IPS-20b (cell line): ENCODE results near the gene FZR1.

ENCODE experiments used
- H3K27ac ChIP-seq: one replicate; pipeline ENCODE4 v1.5.1; 2013; ENCODE audit warnings: low read length
- H3K27me3 ChIP-seq: 2 replicates; pipeline ENCODE4 v1.6.1; 2013; ENCODE audit warnings: mild to moderate bottlenecking, low read length, inconsistent platforms; ENCODE audit not compliant: insufficient read depth
- H3K36me3 ChIP-seq: 2 replicates; pipeline ENCODE4 v1.6.1; 2013; ENCODE audit warnings: low read depth, mild to moderate bottlenecking, inconsistent platforms, low read length, moderate library complexity; ENCODE audit not compliant: insufficient read depth
- H3K4me1 ChIP-seq: 2 replicates; pipeline ENCODE4 v1.6.1; 2013; ENCODE audit warnings: mild to moderate bottlenecking, control low read depth, inconsistent platforms, low read length, moderate library complexity; ENCODE audit not compliant: insufficient read depth
- H3K4me3 ChIP-seq: 2 replicates; pipeline ENCODE4 v1.5.1; 2013; ENCODE audit warnings: mild to moderate bottlenecking, low read length, inconsistent platforms
- H3K9ac ChIP-seq: 2 replicates; pipeline ENCODE4 v1.6.1; 2013; ENCODE audit warnings: low read depth, mild to moderate bottlenecking, inconsistent platforms, low read length, moderate library complexity
- H3K9me3 ChIP-seq: 2 replicates; pipeline ENCODE4 v1.6.1; 2013; ENCODE audit warnings: mild to moderate bottlenecking, low read depth, low read length, inconsistent platforms; ENCODE audit not compliant: insufficient read depth

FZR1 gene

GRCh38 chr19:3538258-3538929 is 32.3 kb downstream of the FZR1 start:
- no peaks in the 10 kb centered on the region for H3K27me3 ChIP-seq
- no peak overlapping the region for H3K4me3 ChIP-seq
- H3K9ac ChIP-seq = no peak overlapping the region
- no peaks in the 10 kb centered on the region for H3K4me1 ChIP-seq
- H3K27ac ChIP-seq = no peak overlapping the region
- H3K9me3 ChIP-seq = no peaks in the 10 kb centered on the region
- peaks cover 19% of the 10 kb centered on the region for H3K36me3 ChIP-seq

- no peak within 1 kb of the TSS for H3K27ac ChIP-seq
- H3K4me3 ChIP-seq = no peak within 1 kb of the TSS
- no peak within 1 kb of the TSS for H3K9ac ChIP-seq
- H3K27me3 ChIP-seq = no peaks in the 10 kb centered on the region
- H3K4me1 ChIP-seq = no peaks in the 10 kb centered on the region
- no peaks in the 10 kb centered on the region for H3K9me3 ChIP-seq
- peaks cover 16% of the 10 kb centered on the region; the same call in 1 of the 2 replicates for H3K36me3 ChIP-seq
Measured at GRCh38 chr19:3538965-3539755, 33.0 kb downstream of the FZR1 start, which contains the start of gene TEKTIP1. Gene TEKTIP1, plus strand, starts transcription at chr19:3539174. Its CDS starts 4 bp downstream, at chr19:3539178.

DNA sequence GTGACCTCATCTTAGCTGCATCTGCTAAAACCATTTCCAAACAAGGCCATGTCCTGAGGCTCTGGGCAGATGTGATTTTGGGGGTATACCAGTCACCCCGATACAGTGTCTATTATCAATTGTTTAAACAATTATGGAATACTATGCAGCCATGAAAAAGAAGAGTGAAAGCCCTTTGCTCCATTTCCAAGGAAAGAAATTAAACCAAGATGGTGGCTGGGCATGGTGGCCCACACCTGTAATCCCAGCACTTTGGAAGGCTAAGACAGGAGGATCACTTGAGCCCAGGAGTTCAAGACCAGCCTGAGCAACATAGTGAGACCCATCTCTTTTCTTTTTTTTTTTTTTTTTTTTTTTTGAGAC is 33.6 kb downstream of the FZR1 start:
- Histone ChIP-seq H3K27ac (no peak overlapping the region), H3K9me3 (no peaks in the 10 kb centered on the region), H3K4me1 (no peaks in the 10 kb centered on the region), H3K27me3 (no peaks in the 10 kb centered on the region), H3K36me3 (peaks cover 10% of the 10 kb centered on the region; the same call in 1 of the 2 replicates), H3K4me3 (no peak overlapping the region), H3K9ac (no peak overlapping the region)

DNA sequence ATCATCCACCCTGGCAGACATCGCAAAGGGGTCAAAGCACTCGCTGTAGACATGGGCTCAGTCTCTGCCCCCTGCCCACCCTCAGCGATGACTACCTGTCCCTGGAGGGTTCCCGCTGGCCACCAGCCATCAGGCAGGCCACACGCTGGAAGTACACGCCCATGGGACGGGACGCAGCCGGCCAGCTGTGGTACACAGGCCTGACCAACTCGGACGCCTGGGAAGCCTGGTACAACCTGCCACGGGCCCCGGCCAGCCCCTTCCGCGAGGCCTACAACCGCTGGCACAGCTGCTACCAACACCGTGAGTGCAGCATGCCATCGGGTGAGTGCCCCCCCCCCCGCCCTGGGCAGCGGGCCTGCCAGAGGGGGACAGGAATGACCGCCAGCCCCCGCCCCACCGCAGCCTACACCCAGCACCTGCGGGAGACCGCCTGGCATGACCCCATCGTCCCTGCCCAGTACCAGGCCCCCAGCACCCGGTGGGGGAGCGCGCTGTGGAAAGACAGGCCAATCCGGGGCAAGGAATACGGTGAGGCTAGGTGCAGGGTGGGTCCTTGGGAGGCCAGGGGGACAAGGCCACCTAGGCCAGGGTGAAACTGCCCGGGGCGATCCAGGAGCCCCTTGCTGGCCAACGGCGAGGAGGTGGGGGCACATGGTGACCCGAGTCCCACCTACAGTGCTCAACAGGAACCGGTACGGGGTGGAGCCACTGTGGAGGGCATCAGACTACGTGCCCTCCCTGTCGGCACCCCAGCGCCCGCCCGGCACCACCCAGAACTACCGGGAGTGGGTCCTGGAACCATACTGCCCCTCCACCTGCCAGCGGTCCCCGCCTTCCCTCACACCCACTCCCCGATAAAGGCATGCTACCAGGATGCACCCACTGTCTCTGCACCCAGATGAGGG is 37.3 kb downstream of the FZR1 start:
- Histone ChIP-seq H3K36me3 (no peaks in the 10 kb centered on the region), H3K9me3 (no peaks in the 10 kb centered on the region), H3K9ac (no peak overlapping the region), H3K27me3 (no peaks in the 10 kb centered on the region), H3K27ac (no peak overlapping the region), H3K4me3 (no peak overlapping the region), H3K4me1 (no peaks in the 10 kb centered on the region)

DNA sequence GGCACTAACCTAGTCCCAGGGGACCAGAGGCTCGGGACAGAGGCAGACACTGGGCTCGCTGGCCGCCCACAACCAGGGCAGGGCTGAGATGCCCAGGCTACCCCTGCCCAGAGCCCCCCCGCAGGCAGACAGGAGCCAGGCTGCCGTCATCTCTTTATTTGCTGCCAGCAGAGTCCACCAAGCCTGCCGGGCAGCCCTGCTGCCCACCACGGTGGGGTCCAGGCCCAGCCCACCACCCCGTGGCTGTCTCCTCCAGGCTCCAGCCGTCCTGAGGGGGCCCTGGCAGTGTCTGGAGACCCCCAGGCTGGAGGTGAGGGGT is 37.9 kb downstream of the FZR1 start:
- H3K9ac ChIP-seq = no peak overlapping the region
- H3K9me3 ChIP-seq = no peaks in the 10 kb centered on the region
- no peaks in the 10 kb centered on the region for H3K27me3 ChIP-seq
- H3K36me3 ChIP-seq = no peaks in the 10 kb centered on the region
- H3K4me3 ChIP-seq = no peak overlapping the region
- H3K4me1 ChIP-seq = no peaks in the 10 kb centered on the region
- H3K27ac ChIP-seq = no peak overlapping the region

GRCh38 chr19:3544742-3545668 is 38.9 kb downstream of the FZR1 start:
- H3K9ac ChIP-seq = no peak overlapping the region
- H3K4me1 ChIP-seq = no peaks in the 10 kb centered on the region
- H3K4me3 ChIP-seq = no peak overlapping the region
- no peaks in the 10 kb centered on the region for H3K27me3 ChIP-seq
- no peaks in the 10 kb centered on the region for H3K36me3 ChIP-seq
- H3K27ac ChIP-seq = no peak overlapping the region
- H3K9me3 ChIP-seq = no peaks in the 10 kb centered on the region

DNA sequence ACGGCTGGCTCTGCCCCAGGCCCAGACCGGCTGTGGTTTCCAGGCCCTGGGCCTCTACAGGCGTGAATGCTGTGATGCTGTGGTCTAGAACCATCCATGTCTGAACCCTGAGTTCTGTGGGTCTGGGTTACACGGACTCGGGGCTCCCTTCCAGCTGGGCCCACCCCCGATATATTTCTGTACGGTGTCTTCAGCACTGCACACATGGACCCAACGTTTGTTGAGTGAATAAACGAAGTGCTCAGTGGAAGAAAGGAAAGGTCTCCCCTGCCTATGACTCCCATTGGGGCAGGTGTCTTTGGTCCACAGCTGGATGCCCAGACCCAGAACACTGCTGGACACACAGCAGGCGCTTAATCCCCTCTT is 39.5 kb downstream of the FZR1 start:
- no peak overlapping the region for H3K9ac ChIP-seq
- no peaks in the 10 kb centered on the region for H3K27me3 ChIP-seq
- H3K9me3 ChIP-seq = no peaks in the 10 kb centered on the region
- H3K36me3 ChIP-seq = no peaks in the 10 kb centered on the region
- no peak overlapping the region for H3K4me3 ChIP-seq
- H3K4me1 ChIP-seq = no peaks in the 10 kb centered on the region
- no peak overlapping the region for H3K27ac ChIP-seq

GRCh38 chr19:3546119-3546518 is 40.0 kb downstream of the FZR1 start:
- Histone ChIP-seq H3K27me3 (no peaks in the 10 kb centered on the region), H3K27ac (no peak overlapping the region), H3K36me3 (no peaks in the 10 kb centered on the region), H3K4me1 (no peaks in the 10 kb centered on the region), H3K4me3 (no peak overlapping the region), H3K9me3 (no peaks in the 10 kb centered on the region), H3K9ac (no peak overlapping the region)

DNA sequence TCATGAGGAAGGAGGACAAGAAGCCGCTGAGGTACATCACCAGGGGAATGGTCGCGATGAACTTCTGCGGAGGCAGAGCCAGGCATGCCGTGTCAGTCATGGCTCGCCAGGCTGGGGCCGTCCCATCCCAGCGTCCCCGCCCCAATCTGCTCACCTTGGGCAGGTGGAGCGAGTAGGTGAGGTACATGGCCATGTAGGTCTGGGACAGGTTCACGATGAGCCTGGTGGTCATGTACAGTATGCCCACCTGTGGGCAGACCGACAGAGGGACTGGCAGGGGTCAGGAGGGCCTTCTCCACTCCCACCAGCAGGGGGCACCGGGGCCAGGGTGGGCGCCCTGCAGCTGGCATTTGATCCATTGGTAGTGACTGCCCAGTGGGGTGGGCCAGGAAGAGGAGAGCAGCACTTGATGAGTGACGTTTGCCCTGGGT is 41.2 kb downstream of the FZR1 start:
- Histone ChIP-seq H3K27ac (no peak overlapping the region), H3K9me3 (no peaks in the 10 kb centered on the region), H3K27me3 (no peaks in the 10 kb centered on the region), H3K4me3 (no peak overlapping the region), H3K9ac (no peak overlapping the region), H3K36me3 (no peaks in the 10 kb centered on the region), H3K4me1 (no peaks in the 10 kb centered on the region)

- Histone ChIP-seq H3K4me1 (no peaks in the 10 kb centered on the region), H3K27me3 (no peaks in the 10 kb centered on the region), H3K9me3 (no peaks in the 10 kb centered on the region), H3K36me3 (no peaks in the 10 kb centered on the region), H3K27ac (no peak overlapping the region), H3K9ac (no peak overlapping the region), H3K4me3 (no peak overlapping the region)
Measured at GRCh38 chr19:3547767-3548282, 41.7 kb downstream of the FZR1 start.

GRCh38 chr19:3548606-3549005 is 42.5 kb downstream of the FZR1 start:
- H3K9ac ChIP-seq = no peak overlapping the region
- H3K36me3 ChIP-seq = no peaks in the 10 kb centered on the region
- H3K27ac ChIP-seq = no peak overlapping the region
- no peaks in the 10 kb centered on the region for H3K9me3 ChIP-seq
- H3K4me3 ChIP-seq = no peak overlapping the region
- H3K4me1 ChIP-seq = no peaks in the 10 kb centered on the region
- no peaks in the 10 kb centered on the region for H3K27me3 ChIP-seq
